WTC11 (cell line): ENCODE results near the gene ANKRD33B.

Experiments
- NR3C1 ChIP-seq: sonication (generic); formaldehyde crosslinking; conservative IDR thresholded peaks from 2 replicates; pipeline ENCODE4 v1.8.1; 2023; ENCODE audit warnings: low read depth, mild to moderate bottlenecking, missing genetic modification reagents
- ZNF121 ChIP-seq: sonication (generic); formaldehyde crosslinking; IDR thresholded peaks from 2 replicates; pipeline ENCODE4 v1.8.0; 2023; ENCODE audit warnings: missing genetic modification reagents
- TF ChIP-seq, protein P1 (sequence below): sonication (generic); formaldehyde crosslinking; IDR thresholded peaks from 2 replicates; pipeline ENCODE4 v1.8.0; 2022; ENCODE audit warnings: mild to moderate bottlenecking, missing genetic modification reagents
- TF ChIP-seq, protein P2 (sequence below): fragments of 200-600 bp; IDR thresholded peaks from 2 replicates; pipeline ENCODE4 v1.8.0; 2022; ENCODE audit warnings: antibody characterized with exemption
- TF ChIP-seq, protein P3 (sequence below): sonication (generic); formaldehyde crosslinking; IDR thresholded peaks from 2 replicates; pipeline ENCODE4 v1.8.1; 2022; ENCODE audit warnings: low read depth, missing genetic modification reagents, borderline replicate concordance
- TF ChIP-seq, protein P4 (sequence below): sonication (generic); formaldehyde crosslinking; IDR thresholded peaks from 2 replicates; pipeline ENCODE4 v1.8.0; 2022; ENCODE audit warnings: mild to moderate bottlenecking, missing genetic modification reagents

DNA sequence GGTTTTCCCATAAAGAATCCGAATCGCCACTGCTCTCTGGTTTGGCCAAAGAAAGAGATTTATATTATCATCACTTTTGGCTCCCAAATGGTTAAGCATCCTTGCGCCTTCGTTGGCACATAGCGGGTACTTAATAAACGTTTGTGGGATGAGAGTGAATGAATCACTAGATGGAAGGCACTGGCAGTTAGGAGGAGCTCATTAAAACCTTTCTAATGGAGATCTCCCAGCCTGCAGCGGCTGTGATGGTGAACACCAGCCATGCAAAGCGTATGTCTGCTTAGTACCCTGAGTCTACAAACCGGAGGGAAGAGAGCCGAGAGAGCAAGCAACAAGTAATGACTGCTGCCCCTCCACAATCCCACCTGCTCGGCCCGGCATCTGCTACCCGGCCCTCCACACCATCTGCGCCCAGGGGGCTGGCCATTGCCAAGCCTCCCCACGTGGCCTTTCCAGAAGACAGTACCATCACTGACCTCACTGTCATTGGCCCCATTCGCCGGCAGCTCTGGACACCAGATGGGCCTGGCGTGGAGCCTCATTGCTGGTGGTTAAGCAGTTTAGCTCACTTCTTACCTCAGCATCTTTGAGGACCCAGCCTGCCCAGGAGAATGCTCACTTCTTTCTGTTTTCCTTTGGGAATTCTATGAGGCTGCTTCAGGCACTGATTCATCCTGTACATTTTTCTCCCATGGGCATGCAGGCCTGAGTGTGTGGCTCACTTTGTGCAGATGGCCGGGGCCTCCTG lies 39.3 kb upstream of the ANKRD33B start:
- TF ChIP-seq, protein P1, sequence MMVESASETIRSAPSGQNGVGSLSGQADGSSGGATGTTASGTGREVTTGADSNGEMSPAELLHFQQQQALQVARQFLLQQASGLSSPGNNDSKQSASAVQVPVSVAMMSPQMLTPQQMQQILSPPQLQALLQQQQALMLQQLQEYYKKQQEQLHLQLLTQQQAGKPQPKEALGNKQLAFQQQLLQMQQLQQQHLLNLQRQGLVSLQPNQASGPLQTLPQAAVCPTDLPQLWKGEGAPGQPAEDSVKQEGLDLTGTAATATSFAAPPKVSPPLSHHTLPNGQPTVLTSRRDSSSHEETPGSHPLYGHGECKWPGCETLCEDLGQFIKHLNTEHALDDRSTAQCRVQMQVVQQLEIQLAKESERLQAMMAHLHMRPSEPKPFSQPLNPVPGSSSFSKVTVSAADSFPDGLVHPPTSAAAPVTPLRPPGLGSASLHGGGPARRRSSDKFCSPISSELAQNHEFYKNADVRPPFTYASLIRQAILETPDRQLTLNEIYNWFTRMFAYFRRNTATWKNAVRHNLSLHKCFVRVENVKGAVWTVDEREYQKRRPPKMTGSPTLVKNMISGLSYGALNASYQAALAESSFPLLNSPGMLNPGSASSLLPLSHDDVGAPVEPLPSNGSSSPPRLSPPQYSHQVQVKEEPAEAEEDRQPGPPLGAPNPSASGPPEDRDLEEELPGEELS (CRISPR knock-in tag), result no peak
- TF ChIP-seq NR3C1 (CRISPR knock-in tag), result no peak
- TF ChIP-seq, protein P2, sequence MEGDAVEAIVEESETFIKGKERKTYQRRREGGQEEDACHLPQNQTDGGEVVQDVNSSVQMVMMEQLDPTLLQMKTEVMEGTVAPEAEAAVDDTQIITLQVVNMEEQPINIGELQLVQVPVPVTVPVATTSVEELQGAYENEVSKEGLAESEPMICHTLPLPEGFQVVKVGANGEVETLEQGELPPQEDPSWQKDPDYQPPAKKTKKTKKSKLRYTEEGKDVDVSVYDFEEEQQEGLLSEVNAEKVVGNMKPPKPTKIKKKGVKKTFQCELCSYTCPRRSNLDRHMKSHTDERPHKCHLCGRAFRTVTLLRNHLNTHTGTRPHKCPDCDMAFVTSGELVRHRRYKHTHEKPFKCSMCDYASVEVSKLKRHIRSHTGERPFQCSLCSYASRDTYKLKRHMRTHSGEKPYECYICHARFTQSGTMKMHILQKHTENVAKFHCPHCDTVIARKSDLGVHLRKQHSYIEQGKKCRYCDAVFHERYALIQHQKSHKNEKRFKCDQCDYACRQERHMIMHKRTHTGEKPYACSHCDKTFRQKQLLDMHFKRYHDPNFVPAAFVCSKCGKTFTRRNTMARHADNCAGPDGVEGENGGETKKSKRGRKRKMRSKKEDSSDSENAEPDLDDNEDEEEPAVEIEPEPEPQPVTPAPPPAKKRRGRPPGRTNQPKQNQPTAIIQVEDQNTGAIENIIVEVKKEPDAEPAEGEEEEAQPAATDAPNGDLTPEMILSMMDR, result no peak
- TF ChIP-seq, protein P3, sequence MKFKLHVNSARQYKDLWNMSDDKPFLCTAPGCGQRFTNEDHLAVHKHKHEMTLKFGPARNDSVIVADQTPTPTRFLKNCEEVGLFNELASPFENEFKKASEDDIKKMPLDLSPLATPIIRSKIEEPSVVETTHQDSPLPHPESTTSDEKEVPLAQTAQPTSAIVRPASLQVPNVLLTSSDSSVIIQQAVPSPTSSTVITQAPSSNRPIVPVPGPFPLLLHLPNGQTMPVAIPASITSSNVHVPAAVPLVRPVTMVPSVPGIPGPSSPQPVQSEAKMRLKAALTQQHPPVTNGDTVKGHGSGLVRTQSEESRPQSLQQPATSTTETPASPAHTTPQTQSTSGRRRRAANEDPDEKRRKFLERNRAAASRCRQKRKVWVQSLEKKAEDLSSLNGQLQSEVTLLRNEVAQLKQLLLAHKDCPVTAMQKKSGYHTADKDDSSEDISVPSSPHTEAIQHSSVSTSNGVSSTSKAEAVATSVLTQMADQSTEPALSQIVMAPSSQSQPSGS (CRISPR knock-in tag), result no peak
- no peak for TF ChIP-seq ZNF121 (CRISPR knock-in tag)
- TF ChIP-seq, protein P4, sequence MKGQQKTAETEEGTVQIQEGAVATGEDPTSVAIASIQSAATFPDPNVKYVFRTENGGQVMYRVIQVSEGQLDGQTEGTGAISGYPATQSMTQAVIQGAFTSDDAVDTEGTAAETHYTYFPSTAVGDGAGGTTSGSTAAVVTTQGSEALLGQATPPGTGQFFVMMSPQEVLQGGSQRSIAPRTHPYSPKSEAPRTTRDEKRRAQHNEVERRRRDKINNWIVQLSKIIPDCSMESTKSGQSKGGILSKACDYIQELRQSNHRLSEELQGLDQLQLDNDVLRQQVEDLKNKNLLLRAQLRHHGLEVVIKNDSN, result no peak
